ENCODE results near the gene AIRE. TPM values are rescaled to one million over a fixed set of nuclear protein-coding genes. Genes with fewer than 3 reads are reported as not detected.

AIRE gene
- total and polyA plus RNA-seq, 2 of the 13 experiments (the other 11 are each of a cell fraction or from before 2014, with no cell fraction given): not detected

- no peak for TF ChIP-seq XBP1 (CRISPR knock-in tag; IDR thresholded peaks at IDR 0.05)
- no peak for TF ChIP-seq ZNF143 (CRISPR knock-in tag; IDR thresholded peaks at IDR 0.05)
- 0 out of 2 replicates have a peak, but pooled peaks have one; percentile 21 for TF ChIP-seq ARID4A (CRISPR knock-in tag; IDR thresholded peaks at IDR 0.05; ENCODE audit: borderline replicate concordance)
- 0 out of 2 replicates have a peak, but pooled peaks have one; percentile 23 for TF ChIP-seq DR1 (CRISPR knock-in tag; IDR thresholded peaks at IDR 0.05)
- TF ChIP-seq, protein P1, sequence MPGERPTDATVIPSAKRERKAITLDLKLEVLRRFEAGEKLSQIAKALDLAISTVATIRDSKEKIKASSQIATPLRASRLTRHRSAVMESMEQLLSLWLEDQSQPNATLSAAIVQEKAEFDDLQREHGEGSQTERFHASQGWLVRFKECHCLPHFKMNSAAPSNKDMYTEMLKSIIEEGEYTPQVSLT (CRISPR knock-in tag; IDR thresholded peaks at IDR 0.05; ENCODE audit: borderline replicate concordance, low read depth): no peak
- peak; percentile 39; the same call in 1 of the 2 replicates for TF ChIP-seq ZFX (CRISPR knock-in tag; IDR thresholded peaks at IDR 0.05; ENCODE audit: low read depth)
- TF ChIP-seq SNAPC5 (CRISPR knock-in tag; IDR thresholded peaks at IDR 0.05; ENCODE audit: borderline replicate concordance): no peak
- TF ChIP-seq ZSCAN12 (CRISPR knock-in tag; IDR thresholded peaks at IDR 0.05): no peak
- no peak for TF ChIP-seq MIER2 (CRISPR knock-in tag; IDR thresholded peaks at IDR 0.05)
- no peak for TF ChIP-seq ZNF577 (CRISPR knock-in tag; IDR thresholded peaks at IDR 0.05; ENCODE audit: borderline replicate concordance, low read depth)
- no peak for TF ChIP-seq GTF2F1 (IDR thresholded peaks at IDR 0.05; ENCODE audit: low read length)
- peak; percentile 47; the same call in 1 of the 2 replicates for TF ChIP-seq AKAP8 (CRISPR knock-in tag; IDR thresholded peaks at IDR 0.05)
- no peak for TF ChIP-seq SYNCRIP (IDR thresholded peaks at IDR 0.05; ENCODE audit: insufficient read depth, low read depth, low read length)
- TF ChIP-seq CBX5 (CRISPR knock-in tag; IDR thresholded peaks at IDR 0.05; ENCODE audit: borderline replicate concordance): no peak
- no peak for TF ChIP-seq NFYC (CRISPR knock-in tag; IDR thresholded peaks at IDR 0.05)
- no peak for TF ChIP-seq ZNF512B (CRISPR knock-in tag; IDR thresholded peaks at IDR 0.05; ENCODE audit: borderline replicate concordance)
- TF ChIP-seq MAFK (conservative IDR thresholded peaks at IDR 0.05 in 1 of 2, IDR thresholded peaks at IDR 0.05 in 1 of 2; ENCODE audit: low read length in 2 of 2): no peak
- no peak for TF ChIP-seq MAF1 (CRISPR knock-in tag; IDR thresholded peaks at IDR 0.05; ENCODE audit: borderline replicate concordance)
- no peak for TF ChIP-seq ZUFSP (CRISPR knock-in tag; IDR thresholded peaks at IDR 0.05; ENCODE audit: borderline replicate concordance)
These were observed 17.9 kb downstream of the AIRE start (continued) for GRCh38 chr21:44303490-44303981.

All from HepG2 (cell line).